ENCODE measurements around the gene NECAB2. TPM values are rescaled to one million over a fixed set of nuclear protein-coding genes. Genes with fewer than 3 reads are reported as not detected.

Gene NECAB2
- total RNA-seq = 0.21 TPM in 1 of 2 replicates, not detected in the other
- long read RNA-seq = 0 reads

- H3K36me3 Mint-ChIP-seq (ENCODE audit: unreplicated experiment) = no peaks in the 10 kb centered on the region
- H3K27me3 Mint-ChIP-seq (ENCODE audit: unreplicated experiment) = peaks cover 6% of the 10 kb centered on the region
- no peak within 1 kb of the TSS for H3K27ac Mint-ChIP-seq (ENCODE audit: unreplicated experiment)
- H3K4me3 Mint-ChIP-seq (ENCODE audit: unreplicated experiment) = peak within 1 kb of the TSS; percentile 62
- peaks cover 1% of the 10 kb centered on the region for H3K4me1 Mint-ChIP-seq (ENCODE audit: unreplicated experiment)
- H3K9me3 Mint-ChIP-seq (ENCODE audit: unreplicated experiment) = no peaks in the 10 kb centered on the region
- no peak for DNase-seq (ENCODE audit: extremely low spot score, unreplicated experiment)
- TF ChIP-seq CTCF (IDR thresholded peaks at IDR 0.05) = peak; percentile 85
These were observed at the start of gene NECAB2 for GRCh38 chr16:83967838-83968305. Gene NECAB2, plus strand, starts transcription at chr16:83968244. Its CDS starts 405 bp downstream, at chr16:83968649.

- no peaks in the 10 kb centered on the region for H3K27me3 Mint-ChIP-seq (ENCODE audit: unreplicated experiment)
- peaks cover 27% of the 10 kb centered on the region for H3K36me3 Mint-ChIP-seq (ENCODE audit: unreplicated experiment)
- DNase-seq (ENCODE audit: extremely low spot score, unreplicated experiment) = no peak
- TF ChIP-seq CTCF (IDR thresholded peaks at IDR 0.05) = no peak
- no peak overlapping the region for H3K27ac Mint-ChIP-seq (ENCODE audit: unreplicated experiment)
- H3K4me3 Mint-ChIP-seq (ENCODE audit: unreplicated experiment) = no peak overlapping the region
- no peaks in the 10 kb centered on the region for H3K9me3 Mint-ChIP-seq (ENCODE audit: unreplicated experiment)
- H3K4me1 Mint-ChIP-seq (ENCODE audit: unreplicated experiment) = no peaks in the 10 kb centered on the region
These were observed 47.1 kb upstream of the NECAB2 start for GRCh38 chr16:83920894-83921491.

GRCh38 chr16:83923581-83924365, 44.3 kb upstream of the NECAB2 start:
- H3K27ac Mint-ChIP-seq (ENCODE audit: unreplicated experiment) = no peak overlapping the region
- peaks cover 7% of the 10 kb centered on the region for H3K4me1 Mint-ChIP-seq (ENCODE audit: unreplicated experiment)
- H3K27me3 Mint-ChIP-seq (ENCODE audit: unreplicated experiment) = no peaks in the 10 kb centered on the region
- H3K9me3 Mint-ChIP-seq (ENCODE audit: unreplicated experiment) = no peaks in the 10 kb centered on the region
- no peak for DNase-seq (ENCODE audit: extremely low spot score, unreplicated experiment)
- H3K4me3 Mint-ChIP-seq (ENCODE audit: unreplicated experiment) = no peak overlapping the region
- no peak for TF ChIP-seq CTCF (IDR thresholded peaks at IDR 0.05)
- peaks cover 14% of the 10 kb centered on the region for H3K36me3 Mint-ChIP-seq (ENCODE audit: unreplicated experiment)

GRCh38 chr16:83924686-83925085, 43.4 kb upstream of the NECAB2 start:
- Mint-ChIP-seq H3K36me3 (ENCODE audit: unreplicated experiment) (peaks cover 7% of the 10 kb centered on the region), H3K4me1 (ENCODE audit: unreplicated experiment) (peaks cover 7% of the 10 kb centered on the region), H3K4me3 (ENCODE audit: unreplicated experiment) (no peak overlapping the region), H3K27me3 (ENCODE audit: unreplicated experiment) (no peaks in the 10 kb centered on the region), H3K9me3 (ENCODE audit: unreplicated experiment) (no peaks in the 10 kb centered on the region), H3K27ac (ENCODE audit: unreplicated experiment) (no peak overlapping the region)
- TF ChIP-seq CTCF (IDR thresholded peaks at IDR 0.05) = no peak
- no peak for DNase-seq (ENCODE audit: extremely low spot score, unreplicated experiment)
